CD4-positive, alpha-beta T cell treated with Interleukin-6 at 100 ng/mL for 8 hours (primary cell): ENCODE data around the gene MACROD2.
"Not testable (repeated sequence)": the region's sequence is repeated elsewhere in the genome, so short reads cannot be mapped to it uniquely, and the experiment has no call there.

Experiments
- DNase-seq: peaks from one replicate; pipeline ENCODE4 v3.0.0-alpha.2; 2020; ENCODE audit warnings: mixed read lengths, low spot score

The MACROD2 gene

GRCh38 chr20:15107931-15108330, 1112.6 kb downstream of the MACROD2 start:
- DNase-seq = no peak

DNA sequence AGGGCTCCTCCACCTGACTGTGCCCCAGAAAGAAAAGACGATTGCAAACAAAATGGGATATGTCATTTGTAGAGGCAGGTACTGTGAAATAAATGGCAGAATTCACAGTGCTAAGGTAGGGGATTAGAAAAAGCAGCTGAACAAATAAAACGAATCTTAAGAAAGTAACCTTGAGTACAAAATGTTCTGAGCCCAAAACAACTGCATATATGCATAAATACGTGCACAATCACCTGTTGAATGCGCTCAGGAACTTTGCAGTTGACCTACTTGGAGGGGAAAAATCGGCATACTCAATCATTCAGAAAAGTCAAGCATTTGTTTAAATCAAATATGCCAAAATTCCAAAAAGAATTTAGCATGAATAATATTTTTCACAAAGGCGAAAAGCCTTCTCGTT, 1114.2 kb downstream of the MACROD2 start:
- DNase-seq = no peak

GRCh38 chr20:15111654-15112053, 1116.3 kb downstream of the MACROD2 start:
- DNase-seq = no peak

DNA sequence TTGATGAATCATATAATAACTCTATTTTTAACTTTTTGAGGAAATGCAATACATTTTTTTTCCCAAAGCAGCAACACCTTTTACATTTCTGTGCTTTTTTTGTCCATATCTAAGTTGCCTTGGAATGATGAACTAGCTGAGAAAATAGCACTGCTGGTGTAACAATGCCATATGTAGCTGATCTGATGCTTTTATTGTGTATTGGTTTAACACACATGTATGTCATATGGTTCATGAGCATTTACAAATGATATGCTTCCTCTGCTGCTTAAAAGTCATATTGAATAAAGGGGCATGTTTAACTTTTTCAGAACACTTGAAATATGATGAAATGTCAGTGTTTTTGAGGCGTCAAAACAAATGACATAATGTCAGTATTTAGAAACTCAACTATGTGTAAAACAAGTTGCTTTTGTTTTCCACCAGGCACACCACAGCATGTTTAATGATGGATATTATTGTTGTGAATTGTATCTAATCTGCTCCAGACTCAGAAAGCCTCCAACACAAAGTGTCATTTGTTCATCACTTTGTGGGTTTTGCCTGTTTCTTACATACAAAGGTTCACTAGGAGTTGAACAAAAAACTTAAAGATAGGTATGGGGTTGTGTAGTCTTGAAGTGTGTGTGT, 1117.9 kb downstream of the MACROD2 start:
- no peak for DNase-seq

GRCh38 chr20:15119852-15120487, 1124.7 kb downstream of the MACROD2 start:
- no peak for DNase-seq

DNA sequence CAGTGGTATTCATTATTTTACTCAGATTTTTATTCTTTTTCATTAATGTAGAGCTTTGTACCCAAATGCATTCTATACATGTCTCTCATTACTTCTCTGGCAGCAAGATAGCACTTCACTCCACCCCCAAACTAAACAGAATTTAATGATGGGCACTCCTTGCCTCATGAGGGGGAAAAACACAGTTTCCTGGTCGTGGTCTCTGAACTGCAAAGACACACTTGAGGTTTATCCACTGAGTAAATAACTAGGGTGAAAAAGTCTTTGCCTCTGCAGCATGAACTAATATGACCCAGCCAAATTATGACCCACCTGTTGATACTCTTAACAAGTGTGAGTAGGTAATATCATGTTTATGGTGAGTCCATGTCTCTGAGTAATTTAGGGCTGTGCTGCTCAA, 1127.3 kb downstream of the MACROD2 start:
- no peak for DNase-seq

DNA sequence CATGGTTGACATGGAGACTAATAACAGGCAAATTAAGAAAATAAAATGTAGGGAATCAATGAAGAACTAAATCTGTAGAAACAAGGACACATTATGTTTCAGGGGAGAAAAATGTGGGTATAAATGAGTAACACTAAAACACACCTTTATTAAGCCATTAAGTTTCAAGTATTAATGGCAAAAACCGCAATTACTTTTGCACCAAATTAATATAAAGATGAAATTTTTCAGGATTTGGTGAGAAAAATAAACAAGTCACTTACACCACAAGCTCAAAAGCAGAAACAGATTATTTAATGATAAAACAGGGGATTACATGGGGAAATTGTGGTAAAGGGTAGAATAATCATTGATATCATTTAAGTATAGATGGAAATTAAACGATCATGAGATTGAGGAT, 1135.9 kb downstream of the MACROD2 start:
- no peak for DNase-seq

GRCh38 chr20:15138548-15139126, 1143.3 kb downstream of the MACROD2 start:
- no peak for DNase-seq

DNA sequence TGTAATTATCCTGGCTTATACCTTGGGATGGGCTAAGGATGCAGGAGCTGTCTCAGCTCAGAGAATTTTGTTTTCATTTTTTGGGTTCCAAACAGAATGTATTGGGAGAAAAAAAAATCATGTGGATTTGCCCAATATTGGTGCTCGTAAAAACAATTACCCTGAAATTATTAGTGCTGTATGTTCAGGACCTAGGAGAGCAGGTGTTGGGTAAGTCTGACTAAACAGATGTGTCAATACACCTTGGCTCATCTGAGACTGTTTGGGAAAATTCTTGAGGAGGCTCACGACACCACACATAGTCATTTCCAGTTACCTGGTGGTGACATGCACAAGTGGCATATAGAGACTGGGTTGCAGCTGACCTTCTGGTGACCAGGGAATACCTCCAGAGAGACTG, 1144.2 kb downstream of the MACROD2 start:
- no peak for DNase-seq

DNA sequence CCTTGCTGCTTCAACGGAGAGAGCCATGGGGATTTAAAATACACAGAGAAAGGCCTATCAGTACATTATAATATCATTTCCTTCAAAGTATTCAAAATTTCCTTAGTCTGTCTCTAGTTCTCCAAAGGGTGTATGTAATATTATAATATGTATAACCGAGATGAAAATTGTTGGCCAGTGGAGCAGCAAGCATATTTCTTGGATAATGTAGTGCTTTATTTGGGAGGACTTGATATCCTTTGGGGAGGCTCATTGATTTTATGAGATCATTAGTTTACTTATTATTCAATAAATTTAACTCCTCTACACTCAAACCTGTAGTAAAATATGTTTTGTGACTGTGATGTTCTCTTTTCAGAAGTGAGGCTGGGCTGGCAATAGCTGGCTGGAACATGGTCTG, 1145.0 kb downstream of the MACROD2 start:
- no peak for DNase-seq

DNA sequence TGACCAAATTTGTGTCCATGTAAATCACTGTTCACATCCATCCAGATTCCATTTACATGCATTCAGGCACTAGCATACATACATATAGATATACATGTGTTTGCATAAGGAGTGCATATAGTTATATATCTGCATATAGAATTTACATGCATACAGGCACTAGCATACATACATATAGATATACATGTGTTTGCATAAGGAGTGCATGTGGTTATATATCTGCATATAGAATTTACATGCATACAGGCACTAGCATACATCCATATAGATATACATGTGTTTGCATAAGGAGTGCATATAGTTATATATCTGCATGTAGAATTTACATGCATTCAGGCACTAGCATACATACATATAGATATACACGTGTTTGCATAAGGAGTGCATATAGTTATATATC, 1145.6 kb downstream of the MACROD2 start:
- DNase-seq = not testable (repeated sequence)

GRCh38 chr20:15141861-15142260, 1146.5 kb downstream of the MACROD2 start:
- no peak for DNase-seq

DNA sequence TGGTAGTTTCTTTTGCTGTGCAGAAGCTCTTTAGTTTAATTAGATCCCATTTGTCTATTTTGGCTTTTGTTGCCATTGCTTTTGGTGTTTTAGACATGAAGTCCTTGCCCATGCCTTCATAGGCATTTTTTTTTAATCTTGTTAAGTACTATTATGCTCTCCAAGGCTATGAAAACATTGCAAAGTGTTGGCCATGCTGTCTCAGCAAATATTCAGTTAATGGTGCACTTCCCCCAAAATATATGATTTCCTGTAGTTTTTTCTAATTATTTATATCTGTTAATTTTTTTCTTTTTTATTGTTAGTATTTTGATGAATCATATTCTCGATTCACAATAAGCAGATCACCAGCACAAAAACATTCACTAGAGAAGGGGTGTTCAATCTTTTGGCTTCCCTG, 1148.2 kb downstream of the MACROD2 start:
- no peak for DNase-seq

- no peak for DNase-seq
Observed at GRCh38 chr20:15144916-15145315, 1149.6 kb downstream of the MACROD2 start.

- DNase-seq = no peak
Observed at GRCh38 chr20:15146948-15147347, 1151.6 kb downstream of the MACROD2 start.

DNA sequence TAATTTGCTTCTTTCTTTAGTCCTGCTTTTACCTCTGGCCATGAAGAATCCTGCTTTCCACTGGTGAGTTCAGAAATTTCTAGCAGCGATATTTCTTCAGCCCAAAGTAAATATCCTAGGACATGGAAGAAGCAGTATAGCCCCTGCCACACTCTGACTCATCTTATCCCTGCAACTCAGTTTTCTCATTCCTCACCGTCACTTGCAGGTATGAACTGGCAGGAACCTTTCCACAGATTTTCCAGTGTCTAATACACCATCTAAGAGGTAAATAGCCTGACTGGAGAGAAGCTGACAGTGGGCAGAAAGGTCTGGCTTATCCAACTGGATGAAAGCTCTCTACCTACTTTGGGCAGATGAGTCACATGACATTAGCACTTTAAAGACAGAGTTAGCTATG, 1158.8 kb downstream of the MACROD2 start:
- no peak for DNase-seq

- DNase-seq = no peak
Observed at GRCh38 chr20:15155848-15156401, 1160.6 kb downstream of the MACROD2 start.

DNA sequence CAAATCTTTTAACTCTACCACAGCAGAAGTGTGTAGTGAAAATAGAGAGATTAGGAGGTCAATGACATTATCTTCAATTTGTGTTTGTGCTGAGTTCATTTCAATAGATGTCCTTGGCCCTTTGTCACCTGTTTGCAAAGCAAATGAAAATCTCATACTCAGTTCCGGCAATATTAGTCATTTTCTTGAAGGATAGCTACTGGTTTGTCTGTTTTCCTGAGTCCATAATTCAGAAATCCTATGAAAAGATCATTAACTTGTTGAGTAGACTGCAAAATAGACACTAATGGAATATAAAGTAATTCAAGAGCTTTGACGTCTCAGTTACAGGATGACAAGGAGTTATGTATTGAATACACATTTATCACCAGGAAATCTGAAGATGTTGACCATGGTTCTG, 1163.2 kb downstream of the MACROD2 start:
- DNase-seq = no peak

DNA sequence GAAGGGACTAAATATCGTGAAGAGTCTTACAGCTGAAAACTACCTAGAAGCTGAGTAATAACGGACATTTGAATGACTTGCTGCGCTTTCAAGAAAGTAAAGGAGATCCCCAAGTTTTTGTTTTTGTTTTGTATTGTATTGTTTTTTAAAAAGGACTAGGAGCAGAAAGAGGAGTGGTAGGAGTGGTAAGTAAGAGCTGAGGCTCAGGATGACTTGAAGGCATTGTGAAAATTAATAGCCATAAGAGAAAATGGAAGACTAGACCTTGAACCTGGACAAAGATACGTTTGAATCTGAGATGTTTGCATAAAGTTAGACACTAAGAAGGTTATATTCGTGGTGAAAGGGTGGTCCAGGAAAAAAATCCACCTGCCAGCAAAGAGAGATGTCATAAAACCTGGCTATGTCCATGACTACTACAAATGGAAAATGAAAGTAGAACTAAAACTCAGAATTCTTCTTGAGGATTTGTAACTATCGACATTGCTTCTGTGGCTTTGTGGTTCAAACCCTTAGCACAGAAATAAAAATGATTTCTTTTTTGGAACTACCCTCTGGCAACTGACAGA, 1166.8 kb downstream of the MACROD2 start:
- no peak for DNase-seq

DNA sequence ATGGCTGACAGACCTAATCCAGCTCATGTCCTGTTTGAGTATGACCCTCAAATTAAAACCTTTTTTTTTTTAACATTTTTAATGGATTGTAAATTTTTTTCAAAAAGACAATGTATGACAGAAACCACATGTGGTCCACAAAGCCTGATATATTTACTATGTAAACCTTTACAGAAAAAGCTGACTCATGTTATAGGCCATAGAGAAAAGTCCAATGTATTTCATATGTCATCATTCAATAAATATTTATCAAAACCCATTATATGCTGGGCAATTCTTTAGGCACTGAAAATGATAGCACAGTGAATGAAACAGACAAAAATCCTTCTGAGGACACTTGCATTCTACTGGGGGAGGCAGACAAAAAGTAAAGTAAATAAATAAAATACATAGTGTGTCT, 1168.3 kb downstream of the MACROD2 start:
- no peak for DNase-seq

- no peak for DNase-seq
Observed at GRCh38 chr20:15164726-15165125, 1169.4 kb downstream of the MACROD2 start.

DNA sequence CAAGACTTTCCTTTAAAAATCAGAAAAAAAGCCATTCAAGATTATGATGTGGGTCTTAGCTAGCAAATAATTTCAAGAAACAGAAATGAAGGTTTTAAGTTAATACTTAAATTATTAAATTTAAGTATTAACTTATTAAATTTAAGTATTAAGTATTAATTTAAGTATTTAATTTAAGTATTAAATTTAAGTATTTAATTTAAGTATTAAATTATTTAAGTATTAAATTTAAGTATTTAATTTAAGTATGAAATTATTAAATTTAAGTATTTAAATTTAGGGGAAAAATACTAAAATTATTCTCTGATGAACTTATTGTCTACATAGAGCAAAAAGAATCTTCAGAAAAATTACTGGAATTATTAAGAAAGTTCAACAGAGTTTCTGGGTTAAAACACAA, 1171.4 kb downstream of the MACROD2 start:
- DNase-seq = no peak

- no peak for DNase-seq
Observed at GRCh38 chr20:15171016-15171415, 1175.7 kb downstream of the MACROD2 start.
